B cell (primary cell): ENCODE measurements around the gene PAPLN. TPM values are rescaled to one million over a fixed set of nuclear protein-coding genes. Genes with fewer than 3 reads are reported as not detected.

ENCODE experiments used
- ATAC-seq: fragments of 200-7000 bp; cut with Tn5 transposase; one replicate; pipeline ENCODE4 v1.10.0; 2021; ENCODE audit warnings: low read depth, mild to moderate bottlenecking, moderate number of reproducible peaks, moderate library complexity
- CTCF ChIA-PET: fragments of 350-600 bp; sonication (Branson Sonifier 250); formaldehyde crosslinking; loops from one replicate; lab custom pipeline; 2021; ENCODE audit warnings: antibody characterized with exemption, inconsistent platforms; lab: Charles Lee
- POLR2A ChIA-PET: fragments of 350-600 bp; sonication (Branson Sonifier 250); formaldehyde crosslinking; loops from one replicate; lab custom pipeline; 2021; ENCODE audit warnings: antibody characterized with exemption; lab: Charles Lee
- DNase-seq: peaks from one replicate; pipeline ENCODE4 v3.0.0; 2013
- H2AFZ ChIP-seq: 2 replicates; pipeline ENCODE4 v1.6.1; 2012; ENCODE audit warnings: mild to moderate bottlenecking, low read depth, low read length; ENCODE audit not compliant: insufficient read depth, poor library complexity, severe bottlenecking
- H3K27ac ChIP-seq, 2 donors: 1 replicate in 1 of 2; 2 replicates in 1 of 2; pipeline ENCODE4 v1.5.1; 2012 to 2013; ENCODE audit warnings: low read length in 2 of 2, mild to moderate bottlenecking in 2 of 2, moderate library complexity in 1 of 2
- H3K27me3 ChIP-seq, 4 experiments: fragments of 200-600 bp in 1 of 4; sonication (generic) in 1 of 4; replicated peaks in 1 of 4; 1 replicate in 2 of 4; 2 replicates in 2 of 4; pipeline versions ENCODE4 v1.6.1 to v1.7.0; 2013 to 2016; ENCODE audit warnings: low read length in 3 of 4, mild to moderate bottlenecking in 2 of 4, mixed read lengths in 1 of 4, moderate library complexity in 1 of 4; ENCODE audit not compliant: insufficient read depth in 4 of 4, control insufficient read depth in 3 of 4; ENCODE audit errors: control extremely low read depth in 1 of 4
- H3K36me3 ChIP-seq, 2 experiments: replicated peaks in 1 of 2; 1 replicate in 1 of 2; 2 replicates in 1 of 2; pipeline versions ENCODE4 v1.6.1 to v1.7.1; 2013; ENCODE audit warnings: low read length in 1 of 2; ENCODE audit not compliant: insufficient read depth in 2 of 2, control insufficient read depth in 1 of 2; ENCODE audit errors: control extremely low read depth in 1 of 2, extremely low read depth in 1 of 2
- H3K4me1 ChIP-seq, 2 donors: fragments of 200-600 bp in 1 of 2; sonication (generic) in 1 of 2; 1 replicate in 1 of 2; 2 replicates in 1 of 2; pipeline versions ENCODE4 v1.5.1 to v1.6.1; 2013 to 2017; ENCODE audit warnings: low read length in 2 of 2; ENCODE audit not compliant: control insufficient read depth in 2 of 2, insufficient read depth in 2 of 2
- H3K4me2 ChIP-seq: replicated peaks from 2 replicates; pipeline ENCODE3; 2012; ENCODE audit warnings: mild to moderate bottlenecking, low read depth, low read length; ENCODE audit not compliant: poor library complexity, severe bottlenecking
- H3K4me3 ChIP-seq, 5 experiments: fragments of 200-600 bp in 1 of 5; sonication (generic) in 1 of 5; 1 replicate in 3 of 5; 2 replicates in 2 of 5; pipeline versions ENCODE4 v1.5.1 to v1.7.0; 2011 to 2016; ENCODE audit warnings: low read length in 4 of 5, mild to moderate bottlenecking in 4 of 5, low read depth in 2 of 5, control low read depth in 1 of 5, moderate library complexity in 1 of 5; ENCODE audit not compliant: insufficient read depth in 1 of 5; ENCODE audit errors: control extremely low read depth in 1 of 5, extremely low read depth in 1 of 5
- H3K79me2 ChIP-seq: fragments of 200-600 bp; sonication (generic); one replicate; pipeline ENCODE4 v1.6.0; 2016; ENCODE audit warnings: low read length; ENCODE audit not compliant: control insufficient read depth, insufficient read depth
- H3K9ac ChIP-seq: fragments of 200-600 bp; sonication (generic); 2 replicates; pipeline ENCODE4 v1.6.1; 2017; ENCODE audit warnings: mild to moderate bottlenecking, low read length, moderate library complexity
- H3K9me3 ChIP-seq, 3 donors: one replicate each; pipeline versions ENCODE4 v1.6.1 to v1.7.1; 2013; ENCODE audit warnings: low read length in 2 of 3; ENCODE audit not compliant: control insufficient read depth in 2 of 3, insufficient read depth in 1 of 3; ENCODE audit errors: control extremely low read depth in 1 of 3
- H4K20me1 ChIP-seq: 2 replicates; pipeline ENCODE4 v1.6.0; 2012; ENCODE audit warnings: mild to moderate bottlenecking, low read length; ENCODE audit not compliant: insufficient read depth, control insufficient read depth, poor library complexity, severe bottlenecking
- H3K27ac Mint-ChIP-seq: one replicate; pipeline ENCODE4 v1.8.0; 2021; ENCODE audit warnings: mixed read lengths
- H3K27me3 Mint-ChIP-seq: one replicate; pipeline ENCODE4 v1.8.0; 2021; ENCODE audit warnings: mixed read lengths
- H3K4me1 Mint-ChIP-seq: one replicate; pipeline ENCODE4 v1.8.0; 2021; ENCODE audit warnings: mixed read lengths
- H3K4me3 Mint-ChIP-seq: one replicate; pipeline ENCODE4 v1.8.0; 2021; ENCODE audit warnings: mixed read lengths
- H3K9me3 Mint-ChIP-seq: one replicate; pipeline ENCODE4 v1.8.0; 2022; ENCODE audit warnings: mixed read lengths; ENCODE audit not compliant: insufficient read depth
- CTCF ChIP-seq: fragments of 200-600 bp; IDR thresholded peaks from one replicate; pipeline ENCODE4 v1.8.0; 2022; ENCODE audit warnings: antibody characterized with exemption, mild to moderate bottlenecking
- EZH2 ChIP-seq: IDR thresholded peaks from 2 replicates; pipeline ENCODE4 v1.6.1; 2012; ENCODE audit warnings: borderline replicate concordance, low read depth, mild to moderate bottlenecking, moderate library complexity, low read length; ENCODE audit not compliant: insufficient read depth, poor library complexity, severe bottlenecking
- WGBS: methylation state at CpG from one replicate; pipeline ENCODE4 v1.1.5; 2013; ENCODE audit warnings: missing lambda C conversion rate; ENCODE audit not compliant: insufficient coverage; 5-methylcytosine and 5-hydroxymethylcytosine counted together
- intact Hi-C: fragments of 100-400 bp; cut with micrococcal nuclease; formaldehyde crosslinking; loops from one replicate; pipeline ENCODE4 v1.10.0; 2022
- polyA plus RNA-seq: library from polyadenylated mRNA; depleted of rRNA; stranded (reverse); fragments of >200 nt; gene quantifications from 2 replicates; pipeline ENCODE4 v1.2.3, GENCODE V29; 2012
- total RNA-seq, 2 donors: library from RNA; stranded (reverse); fragments of 120-200 nt in 1 of 2; gene quantifications; 1 replicate in 1 of 2; 2 replicates in 1 of 2; pipeline versions ENCODE4 v1.2.3 to v1.2.4, GENCODE V29; 2013 to 2022

The PAPLN gene
- total and polyA plus RNA-seq, 2 donors (not counting 1 experiment from before 2014, with no cell fraction given), result 0.69 to 1.5 TPM

- H3K9me3 ChIP-seq, result no peaks in the 10 kb centered on the region
- no peaks in the 10 kb centered on the region for H3K27me3 ChIP-seq
- Mint-ChIP-seq H3K27ac (peak overlapping the region; percentile 56), H3K4me1 (peaks cover 16% of the 10 kb centered on the region), H3K27me3 (no peaks in the 10 kb centered on the region), H3K4me3 (no peak overlapping the region), H3K9me3 (no peaks in the 10 kb centered on the region)
- 74% methylated on average over 4 of the region's 5 CpGs for WGBS
- peaks cover 3 to 5% of the 10 kb centered on the region in 2 donors for H3K4me1 ChIP-seq
- H3K4me3 ChIP-seq, result no peak overlapping the region
- peak; percentile 46 for DNase-seq
- H4K20me1 ChIP-seq, result no peaks in the 10 kb centered on the region
- H3K4me2 ChIP-seq, result no peak overlapping the region
- H3K9ac ChIP-seq, result no peak overlapping the region
- peak; percentile 31 for ATAC-seq
- no peak overlapping the region for H2AFZ ChIP-seq
- no peak for TF ChIP-seq EZH2
- no peak for TF ChIP-seq CTCF
- H3K27ac ChIP-seq, result peak overlapping the region in 1 of 2 donors; percentile 31
- no peaks in the 10 kb centered on the region for H3K79me2 ChIP-seq
- ChIA-PET CTCF (interaction anchor here (0.8 to 1.1 kb wide), 2 partner anchors 249 to 250 kb away, joined by 3 to 5 read pairs; no protein-coding TSS in a partner anchor), POLR2A (no interaction called here)
- intact Hi-C loops, result no loop called here
- peaks cover 6 to 52% of the 10 kb centered on the region in 2 experiments for H3K36me3 ChIP-seq
These were observed 14.3 kb upstream of the PAPLN start for GRCh38 chr14:73223049-73223448.

GRCh38 chr14:73225496-73225895 is 11.8 kb upstream of the PAPLN start:
- POLR2A ChIA-PET, result interaction anchor here (0.7 kb wide), 1 partner anchor 474 kb away, joined by 8 read pairs; no protein-coding TSS in a partner anchor
- no CpG with 5 or more reads among the region's 4 CpGs for WGBS
- CTCF ChIA-PET, result no interaction called here

More at GRCh38 chr14:73225496-73225895, 11.8 kb upstream of the PAPLN start:
- H3K4me1 ChIP-seq, result peaks cover 3 to 5% of the 10 kb centered on the region in 2 donors
- intact Hi-C loops, result no loop called here
- DNase-seq (no peak), ATAC-seq (no peak)
- no peak overlapping the region for H3K9ac ChIP-seq
- H3K27ac ChIP-seq, result no peak overlapping the region
- H3K79me2 ChIP-seq, result no peaks in the 10 kb centered on the region
- no peaks in the 10 kb centered on the region for H3K27me3 Mint-ChIP-seq
- H3K9me3 ChIP-seq, result no peaks in the 10 kb centered on the region
- peaks cover 16% of the 10 kb centered on the region for H3K4me1 Mint-ChIP-seq
- no peak overlapping the region for H3K27ac Mint-ChIP-seq
- no peaks in the 10 kb centered on the region for H3K27me3 ChIP-seq
- H2AFZ ChIP-seq, result no peak overlapping the region
- no peak overlapping the region for H3K4me3 ChIP-seq
- TF ChIP-seq EZH2 (no peak), CTCF (no peak)
- no peaks in the 10 kb centered on the region for H3K9me3 Mint-ChIP-seq
- no peaks in the 10 kb centered on the region for H4K20me1 ChIP-seq
- peaks cover 3 to 35% of the 10 kb centered on the region in 2 experiments for H3K36me3 ChIP-seq
- H3K4me3 Mint-ChIP-seq, result no peak overlapping the region
- H3K4me2 ChIP-seq, result no peak overlapping the region
